C4-2B (cell line): ENCODE data around the gene TGFBR2.

Experiments used
- CTCF ChIP-seq: fragments of 450-650 bp; conservative IDR thresholded peaks from 2 replicates; pipeline ENCODE4 v1.5.1; 2017; ENCODE audit warnings: mild to moderate bottlenecking
- ZFX ChIP-seq: fragments of 450-650 bp; IDR thresholded peaks from 2 replicates; pipeline ENCODE4 v1.6.1; 2017

- no peak for TF ChIP-seq CTCF
- no peak for TF ChIP-seq ZFX
Measured at GRCh38 chr3:30687930-30688570, 81.6 kb downstream of the TGFBR2 start.
